Measurements from ENCODE around the gene RUNX2. TPM values are rescaled to one million over a fixed set of nuclear protein-coding genes. Genes with fewer than 3 reads are reported as not detected.

RUNX2 gene
- total RNA-seq, 1 experiment from 2014 or later = 9.3 TPM

GRCh38 chr6:45477278-45477677 is 149.1 kb downstream of the RUNX2 start:
- ChIA-PET POLR2A (no interaction called here), CTCF (no interaction called here)
- Mint-ChIP-seq H3K4me3 (ENCODE audit: unreplicated experiment) (no peak overlapping the region), H3K27me3 (ENCODE audit: insufficient read depth, unreplicated experiment) (no peaks in the 10 kb centered on the region), H3K36me3 (ENCODE audit: insufficient read depth, unreplicated experiment) (no peaks in the 10 kb centered on the region), H3K4me1 (ENCODE audit: insufficient read depth, unreplicated experiment) (peaks cover 10% of the 10 kb centered on the region), H3K27ac (ENCODE audit: low read depth, unreplicated experiment) (no peak overlapping the region), H3K9me3 (ENCODE audit: unreplicated experiment) (no peaks in the 10 kb centered on the region)
- TF ChIP-seq CTCF (IDR thresholded peaks at IDR 0.05; ENCODE audit: unreplicated experiment) = no peak
- no TSS peak for BruUV-seq (replicated peaks)
- DNase-seq (ENCODE audit: unreplicated experiment) = no peak
- intact Hi-C loops (cut with micrococcal nuclease) = no loop called here

GRCh38 chr6:45477790-45478189 is 149.7 kb downstream of the RUNX2 start:
- no peak overlapping the region for H3K4me3 Mint-ChIP-seq (ENCODE audit: unreplicated experiment)
- intact Hi-C loops (cut with micrococcal nuclease) = loop anchor here (1.0 kb wide), 1 partner anchor 44 kb away; no protein-coding TSS in a partner anchor
- peak; percentile 52 for DNase-seq (ENCODE audit: unreplicated experiment)
- H3K9me3 Mint-ChIP-seq (ENCODE audit: unreplicated experiment) = no peaks in the 10 kb centered on the region
- BruUV-seq (replicated peaks) = no TSS peak
- ChIA-PET POLR2A (interaction anchor here (0.9 to 1.1 kb wide), 2 partner anchors 14 to 32 kb away, joined by 3 read pairs; no protein-coding TSS in a partner anchor), CTCF (no interaction called here)
- H3K36me3 Mint-ChIP-seq (ENCODE audit: insufficient read depth, unreplicated experiment) = no peaks in the 10 kb centered on the region
- no peaks in the 10 kb centered on the region for H3K27me3 Mint-ChIP-seq (ENCODE audit: insufficient read depth, unreplicated experiment)
- peaks cover 10% of the 10 kb centered on the region for H3K4me1 Mint-ChIP-seq (ENCODE audit: insufficient read depth, unreplicated experiment)
- H3K27ac Mint-ChIP-seq (ENCODE audit: low read depth, unreplicated experiment) = no peak overlapping the region
- no peak for TF ChIP-seq CTCF (IDR thresholded peaks at IDR 0.05; ENCODE audit: unreplicated experiment)

- H3K9me3 Mint-ChIP-seq (ENCODE audit: unreplicated experiment) = no peaks in the 10 kb centered on the region
- H3K36me3 Mint-ChIP-seq (ENCODE audit: insufficient read depth, unreplicated experiment) = no peaks in the 10 kb centered on the region
- intact Hi-C loops (cut with micrococcal nuclease) = loop anchor here (1.0 kb wide), 1 partner anchor 45 kb away; no protein-coding TSS in a partner anchor
- peaks cover 10% of the 10 kb centered on the region for H3K4me1 Mint-ChIP-seq (ENCODE audit: insufficient read depth, unreplicated experiment)
- no peaks in the 10 kb centered on the region for H3K27me3 Mint-ChIP-seq (ENCODE audit: insufficient read depth, unreplicated experiment)
- DNase-seq (ENCODE audit: unreplicated experiment) = peak; percentile 60
- H3K4me3 Mint-ChIP-seq (ENCODE audit: unreplicated experiment) = no peak overlapping the region
- ChIA-PET CTCF (interaction anchor here (0.6 to 1.3 kb wide), 3 partner anchors 40 to 237 kb away, joined by 3 to 5 read pairs (median 3); no protein-coding TSS in a partner anchor), POLR2A (interaction anchor here (0.8 to 1.1 kb wide), 3 partner anchors 13 to 47 kb away, joined by 3 to 4 read pairs (median 3); no protein-coding TSS in a partner anchor)
- BruUV-seq (replicated peaks) = no TSS peak
- no peak overlapping the region for H3K27ac Mint-ChIP-seq (ENCODE audit: low read depth, unreplicated experiment)
- no peak for TF ChIP-seq CTCF (IDR thresholded peaks at IDR 0.05; ENCODE audit: unreplicated experiment)
Observed at GRCh38 chr6:45478240-45478639, 150.1 kb downstream of the RUNX2 start.

GRCh38 chr6:45479834-45480751 is 152.0 kb downstream of the RUNX2 start:
- peaks cover 10% of the 10 kb centered on the region for H3K4me1 Mint-ChIP-seq (ENCODE audit: insufficient read depth, unreplicated experiment)
- TF ChIP-seq CTCF (IDR thresholded peaks at IDR 0.05; ENCODE audit: unreplicated experiment) = no peak
- CTCF ChIA-PET = no interaction called here
- peak; percentile 70 for DNase-seq (ENCODE audit: unreplicated experiment)
- H3K36me3 Mint-ChIP-seq (ENCODE audit: insufficient read depth, unreplicated experiment) = peaks cover 6% of the 10 kb centered on the region
- H3K4me3 Mint-ChIP-seq (ENCODE audit: unreplicated experiment) = no peak overlapping the region
- no peaks in the 10 kb centered on the region for H3K27me3 Mint-ChIP-seq (ENCODE audit: insufficient read depth, unreplicated experiment)
- POLR2A ChIA-PET = interaction anchor here (0.6 to 1.4 kb wide), 2 partner anchors 43 to 81 kb away, joined by 3 read pairs; no protein-coding TSS in a partner anchor
- intact Hi-C loops (cut with micrococcal nuclease) = loop anchor here (2.0 kb wide), 1 partner anchor 57 kb away; no protein-coding TSS in a partner anchor
- no peaks in the 10 kb centered on the region for H3K9me3 Mint-ChIP-seq (ENCODE audit: unreplicated experiment)
- no TSS peak for BruUV-seq (replicated peaks)
- no peak overlapping the region for H3K27ac Mint-ChIP-seq (ENCODE audit: low read depth, unreplicated experiment)
